C4-2B (cell line): ENCODE measurements around the gene TGFB1.

Experiments used
- H3K27ac ChIP-seq: fragments of 450-650 bp; 2 replicates; pipeline ENCODE4 v1.5.1; 2017
- CTCF ChIP-seq: fragments of 450-650 bp; conservative IDR thresholded peaks from 2 replicates; pipeline ENCODE4 v1.5.1; 2017; ENCODE audit warnings: mild to moderate bottlenecking
- ZFX ChIP-seq: fragments of 450-650 bp; IDR thresholded peaks from 2 replicates; pipeline ENCODE4 v1.6.1; 2017

Gene TGFB1

DNA sequence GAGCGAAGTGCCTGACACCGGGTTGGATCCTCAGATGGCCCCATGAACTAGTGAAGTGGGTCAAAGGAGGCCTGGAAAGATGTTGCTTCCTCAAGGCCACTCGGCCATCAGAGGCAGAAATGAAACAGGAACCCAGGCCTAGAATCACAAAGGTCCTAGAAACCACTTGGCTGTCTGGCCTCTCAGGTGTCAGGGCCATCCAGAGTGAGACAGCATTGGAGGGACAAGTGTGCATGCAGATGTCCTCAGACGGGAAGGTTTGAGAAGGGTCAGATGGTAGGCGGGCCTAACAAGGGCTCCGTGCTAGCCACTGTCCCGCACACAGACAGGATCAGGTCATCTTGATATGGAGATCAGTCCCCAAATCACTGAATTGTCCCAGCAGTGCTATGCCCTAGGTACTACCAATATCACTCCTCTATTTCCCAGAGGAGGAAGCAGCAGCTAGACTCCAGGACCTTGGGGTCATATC, 29.5 kb downstream of the TGFB1 start:
- no peak for TF ChIP-seq ZFX
- TF ChIP-seq CTCF = no peak
- no peak overlapping the region for H3K27ac ChIP-seq

- no peak for TF ChIP-seq CTCF
- TF ChIP-seq ZFX = no peak
- H3K27ac ChIP-seq = no peak overlapping the region
Measured at GRCh38 chr19:41323430-41324125, 30.1 kb downstream of the TGFB1 start.

DNA sequence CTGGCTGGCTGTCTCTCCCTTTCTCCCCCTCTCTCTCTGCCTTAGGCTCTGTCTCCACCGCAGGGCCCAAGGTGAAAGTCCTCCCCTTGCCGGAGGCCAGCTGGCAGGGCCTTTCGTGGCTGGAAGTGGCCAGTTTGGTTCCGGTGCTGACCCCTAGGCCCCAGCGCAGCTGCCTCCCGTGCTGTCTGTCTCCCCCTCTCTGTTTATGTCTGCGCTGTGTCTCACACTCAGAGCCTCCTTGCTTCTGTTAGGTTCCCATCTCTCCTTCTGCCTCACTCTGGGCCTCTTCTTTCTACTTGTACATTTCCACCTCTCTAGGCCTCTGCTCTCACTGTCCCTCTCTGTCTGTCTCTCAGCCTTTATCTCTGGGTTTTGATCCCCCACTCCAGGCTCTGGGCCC, 30.7 kb downstream of the TGFB1 start:
- no peak for TF ChIP-seq ZFX
- no peak for TF ChIP-seq CTCF
- H3K27ac ChIP-seq = no peak overlapping the region

- TF ChIP-seq ZFX (no peak), CTCF (no peak)
- no peak overlapping the region for H3K27ac ChIP-seq
Measured at GRCh38 chr19:41322451-41322850, 31.3 kb downstream of the TGFB1 start.

DNA sequence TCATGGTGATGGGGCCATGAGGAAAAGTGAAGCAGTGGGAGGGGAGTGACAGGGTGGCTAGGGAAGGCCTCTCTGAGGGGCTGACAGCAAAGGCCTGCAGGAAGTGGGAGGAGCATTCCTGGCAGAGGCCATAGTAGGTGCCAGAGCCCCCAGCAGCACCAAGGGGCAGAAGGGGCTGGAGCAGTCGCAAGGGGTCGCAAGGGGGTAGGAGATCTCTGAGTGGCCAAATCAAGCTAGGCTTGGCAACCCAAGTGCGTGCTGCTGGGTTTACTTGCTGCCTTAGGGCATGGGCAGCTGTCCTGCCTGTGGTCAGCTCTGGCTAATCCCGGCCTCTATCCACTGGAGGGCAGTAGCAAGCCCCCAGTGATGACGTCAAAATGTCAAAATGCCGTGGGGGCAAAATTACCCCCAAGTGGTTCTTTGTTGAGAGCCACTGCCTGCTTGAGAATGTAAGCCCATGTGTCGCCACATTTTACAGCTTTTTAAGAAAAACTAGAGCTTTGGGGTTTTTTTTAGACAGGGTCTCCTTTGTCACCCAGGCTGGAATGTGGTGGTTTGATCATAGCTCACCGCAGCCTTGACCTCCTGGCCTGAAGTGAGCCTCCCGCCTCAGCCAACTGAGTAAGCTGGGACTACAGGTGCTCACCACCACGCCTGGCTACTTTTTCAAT, 32.0 kb downstream of the TGFB1 start:
- no peak overlapping the region for H3K27ac ChIP-seq

GRCh38 chr19:41321204-41321599, 32.5 kb downstream of the TGFB1 start:
- no peak overlapping the region for H3K27ac ChIP-seq
- TF ChIP-seq ZFX (no peak), CTCF (no peak)

More for the DNA sequence above, 32.0 kb downstream of the TGFB1 start:
- TF ChIP-seq ZFX = no peak
- no peak; the same call in 1 of the 2 replicates for TF ChIP-seq CTCF

GRCh38 chr19:41320568-41320967, 33.2 kb downstream of the TGFB1 start:
- no peak for TF ChIP-seq ZFX
- TF ChIP-seq CTCF = no peak

More at GRCh38 chr19:41320568-41320967, 33.2 kb downstream of the TGFB1 start:
- no peak overlapping the region for H3K27ac ChIP-seq
